Right ventricle myocardium inferior (tissue), 1 donor: Measurements from ENCODE around the gene CRYBG2. TPM values are rescaled to one million over a fixed set of nuclear protein-coding genes. Genes with fewer than 3 reads are reported as not detected.

Experiments
- ATAC-seq: fragments of 200-7000 bp; cut with Tn5 transposase; one replicate; pipeline ENCODE4 v1.9.1; 2020; ENCODE audit warnings: mild to moderate bottlenecking, moderate library complexity
- DNase-seq: peaks from one replicate; pipeline ENCODE4 v3.0.0; 2021; ENCODE audit errors: missing footprints
- intact Hi-C: fragments of 100-400 bp; cut with DNase I; formaldehyde crosslinking; loops from one replicate; pipeline ENCODE4 v1.11.0; 2022
- total RNA-seq: library from RNA; stranded (reverse); fragmentation: NEBNext Ultra II Directional; extraction: Animal tissue kit (Norgen Biotek cat#: 25700); gene quantifications from one replicate; pipeline ENCODE4 v1.2.1, GENCODE V29; 2021
- donor health status: DM: no; HTN: yes; CAD: no; lungs with severe emphysema.

CRYBG2 gene
- total RNA-seq, 1 donor from 2014 or later, result not detected

GRCh38 chr1:26288311-26288941 is 65.5 kb downstream of the CRYBG2 start:
- DNase-seq (no peak), ATAC-seq (no peak)
- intact Hi-C loops, result no loop called here

DNA sequence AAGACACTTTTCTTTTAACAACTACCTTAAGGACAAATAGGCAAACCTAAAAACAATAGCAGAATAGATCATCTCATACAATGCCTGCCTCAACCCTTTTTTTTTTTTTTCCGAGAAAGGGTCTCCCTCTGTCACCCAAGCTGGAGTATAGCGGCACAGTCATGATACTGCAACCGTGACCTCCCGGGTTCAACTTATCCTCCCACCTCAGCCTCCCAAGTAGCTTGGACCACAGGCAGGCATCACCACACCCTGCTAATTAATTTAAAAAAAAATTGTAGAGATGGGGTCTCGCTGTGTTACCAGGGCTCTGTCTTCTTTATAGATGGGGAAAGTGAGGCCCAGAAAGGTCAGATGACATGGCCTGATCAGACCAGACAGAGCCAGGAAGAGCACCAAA is 66.1 kb downstream of the CRYBG2 start:
- ATAC-seq (no peak), DNase-seq (no peak)
- intact Hi-C loops, result no loop called here

GRCh38 chr1:26287033-26287711 is 66.8 kb downstream of the CRYBG2 start:
- ATAC-seq (peak; percentile 81), DNase-seq (peak; percentile 71)
- intact Hi-C loops, result no loop called here

DNA sequence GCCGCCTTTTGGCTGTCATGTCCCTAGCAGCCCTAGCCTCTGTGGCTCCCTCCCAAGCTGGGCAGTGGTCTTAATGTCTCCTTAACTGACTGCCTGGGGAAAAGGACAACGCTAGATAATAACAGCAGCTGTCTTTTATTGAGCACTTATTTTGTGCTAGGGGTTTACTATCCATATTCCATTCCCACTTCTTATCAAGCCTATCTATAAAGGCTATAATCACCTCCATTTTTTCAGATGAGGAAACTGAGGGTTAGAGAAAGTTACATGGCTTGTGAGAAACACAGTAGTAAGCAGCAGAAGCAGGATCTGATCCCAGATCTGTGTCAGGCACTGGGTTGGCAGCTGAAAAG is 67.9 kb downstream of the CRYBG2 start:
- intact Hi-C loops, result no loop called here
- ATAC-seq (no peak), DNase-seq (no peak)

DNA sequence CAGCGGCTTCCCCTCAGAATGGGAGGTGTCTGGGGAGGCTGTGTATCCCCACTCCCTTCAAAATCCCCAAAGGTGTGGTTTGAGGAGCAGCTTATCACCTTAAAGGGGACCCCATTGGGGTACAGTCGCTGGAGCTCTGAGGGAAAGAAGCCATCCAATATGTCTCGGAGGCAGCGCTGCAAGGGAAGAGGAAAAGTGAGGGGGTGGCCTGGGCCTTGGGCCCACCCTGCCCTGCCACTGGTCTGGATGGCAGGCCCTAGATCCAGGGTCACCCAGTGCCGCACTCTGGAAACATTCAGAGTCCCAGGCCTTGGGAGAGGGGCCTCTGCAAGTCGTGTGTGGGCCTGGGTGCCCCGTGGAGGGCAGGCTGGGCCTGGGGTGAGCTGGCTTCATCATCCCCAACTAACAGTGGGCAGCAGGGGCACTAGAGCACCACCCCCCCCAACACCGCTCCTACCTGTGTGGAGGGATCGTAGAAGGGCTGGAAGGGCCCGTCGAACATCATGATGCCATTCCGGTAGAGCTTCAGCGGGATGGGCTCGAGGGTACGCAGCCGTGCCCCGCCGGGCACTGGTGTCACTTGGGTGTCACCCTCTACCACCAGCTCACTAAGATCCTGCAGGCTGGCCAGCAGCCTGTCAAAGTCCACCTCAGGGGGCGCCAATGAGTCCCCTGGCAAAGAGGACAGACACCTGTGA is 68.4 kb downstream of the CRYBG2 start:
- ATAC-seq (no peak), DNase-seq (peak; percentile 23)
- intact Hi-C loops, result loop anchor here (2.0 kb wide), 1 partner anchor 35 kb away; no protein-coding TSS in a partner anchor

GRCh38 chr1:26284597-26285347 is 69.2 kb downstream of the CRYBG2 start:
- DNase-seq (peak; percentile 90), ATAC-seq (no peak)
- intact Hi-C loops, result loop anchor here (2.0 kb wide), 1 partner anchor 36 kb away; no protein-coding TSS in a partner anchor

- intact Hi-C loops, result loop anchor here (2.0 kb wide), 1 partner anchor 37 kb away; no protein-coding TSS in a partner anchor
- no peak for ATAC-seq
Observed at GRCh38 chr1:26283871-26284596, 69.9 kb downstream of the CRYBG2 start.

GRCh38 chr1:26283279-26283853 is 70.6 kb downstream of the CRYBG2 start:
- intact Hi-C loops, result no loop called here
- ATAC-seq (no peak), DNase-seq (no peak)

More at GRCh38 chr1:26283871-26284596, 69.9 kb downstream of the CRYBG2 start:
- no peak for DNase-seq

GRCh38 chr1:26282401-26282918 is 71.5 kb downstream of the CRYBG2 start:
- DNase-seq, result no peak
- intact Hi-C loops, result no loop called here

DNA sequence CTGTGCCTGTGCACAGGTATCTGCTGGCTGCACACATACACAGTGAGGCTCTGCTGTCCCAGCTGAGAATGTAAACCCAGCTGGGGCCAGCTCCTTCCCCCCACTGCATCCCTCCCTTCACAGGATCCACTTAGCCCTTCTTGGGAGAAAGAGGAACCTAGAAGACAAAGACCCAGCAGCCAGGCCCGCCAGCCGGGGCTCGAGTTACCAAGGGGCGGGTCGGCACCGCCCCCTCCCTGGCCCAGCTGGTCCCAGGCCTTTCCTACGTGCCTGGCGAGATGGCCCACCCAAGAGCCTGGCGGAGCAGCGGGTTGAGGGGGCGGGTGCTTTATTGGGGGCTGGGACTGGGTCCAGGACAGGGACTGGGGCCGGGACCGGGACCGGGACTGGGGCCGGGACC is 72.0 kb downstream of the CRYBG2 start:
- ATAC-seq (no peak), DNase-seq (no peak)
- intact Hi-C loops, result no loop called here

More at GRCh38 chr1:26282401-26282918, 71.5 kb downstream of the CRYBG2 start:
- ATAC-seq, result no peak

GRCh38 chr1:26281091-26281958 is 72.6 kb downstream of the CRYBG2 start:
- no peak for DNase-seq
- intact Hi-C loops, result no loop called here
- no peak for ATAC-seq

DNA sequence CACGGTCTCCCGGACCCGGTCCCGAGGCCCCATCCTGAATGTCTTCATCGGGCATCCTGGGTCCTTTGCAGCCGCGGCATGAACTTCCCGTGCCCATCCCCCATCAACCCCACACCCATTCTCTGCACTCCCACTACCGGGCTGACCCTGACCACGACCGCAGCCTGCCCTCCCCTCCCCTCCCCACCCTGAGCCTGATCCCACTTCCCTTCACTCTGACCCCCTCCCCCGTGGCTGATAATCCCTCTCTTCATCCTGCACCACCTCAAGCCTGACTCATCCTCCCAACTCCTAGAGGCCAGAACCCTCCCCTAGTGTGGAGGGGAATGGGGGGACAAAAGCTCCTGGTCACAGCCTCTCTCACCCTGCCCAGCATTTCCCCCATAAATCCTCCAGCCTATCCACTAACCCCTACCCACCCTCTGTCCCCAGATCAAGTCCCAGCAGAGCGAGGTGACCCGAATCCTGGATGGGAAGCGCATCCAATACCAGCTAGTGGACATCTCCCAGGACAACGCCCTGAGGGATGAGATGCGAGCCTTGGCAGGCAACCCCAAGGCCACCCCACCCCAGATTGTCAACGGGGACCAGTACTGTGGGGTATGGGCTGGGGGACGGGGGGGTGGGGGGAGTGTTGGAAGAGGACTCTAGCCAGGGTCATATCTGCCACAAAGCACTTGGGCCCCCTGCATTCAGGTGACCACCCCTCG is 73.4 kb downstream of the CRYBG2 start:
- intact Hi-C loops, result no loop called here
- no peak for ATAC-seq
- peak; percentile 52 for DNase-seq

GRCh38 chr1:26279456-26280332 is 74.2 kb downstream of the CRYBG2 start, which contains the start of gene SH3BGRL3:
SH3BGRL3 (plus strand) TSS chr1:26280086; CDS start chr1:26280156, 70 bp downstream.
- intact Hi-C loops, result loop anchor here (5.0 kb wide), 2 partner anchors 47 to 83 kb away; partner anchors contain the start of gene CEP85
- DNase-seq (peak; percentile 96), ATAC-seq (peak; percentile 77)

DNA sequence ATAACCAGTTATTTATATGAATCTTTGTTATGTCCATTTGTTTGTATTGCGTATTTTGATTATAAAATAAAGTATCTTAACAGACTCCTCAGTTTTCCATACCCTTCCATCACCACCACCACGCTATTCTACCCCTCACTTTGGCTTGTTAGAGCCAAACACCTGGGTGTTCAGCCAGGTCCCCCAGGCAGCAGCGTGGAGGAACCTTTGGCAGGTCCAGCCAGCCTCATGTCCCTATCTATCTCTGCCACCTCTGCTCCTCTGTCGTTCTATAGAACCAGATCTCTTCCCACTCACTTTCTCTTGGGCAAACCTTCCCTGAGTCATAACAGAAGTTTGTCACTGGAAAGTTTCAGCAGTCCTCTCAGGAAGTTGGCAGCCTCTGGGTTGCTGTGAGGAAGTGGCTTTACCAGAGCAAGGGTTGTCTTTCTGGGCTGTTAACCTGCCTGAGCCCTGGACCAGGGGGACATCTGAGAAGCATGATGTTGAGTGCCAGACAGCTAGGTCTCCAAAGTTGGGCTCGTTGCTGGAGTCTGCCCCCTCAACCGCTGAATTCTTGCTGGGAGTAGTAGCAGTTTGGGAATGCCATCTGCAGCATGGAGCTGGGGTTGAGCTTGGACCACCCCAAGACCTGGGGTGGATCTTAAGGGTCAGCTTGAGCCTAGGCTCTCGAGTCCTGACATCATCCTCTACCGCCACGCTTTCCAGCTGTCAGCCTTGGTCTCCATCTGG is 75.0 kb downstream of the CRYBG2 start:
- ATAC-seq (no peak), DNase-seq (no peak)
- intact Hi-C loops, result loop anchor here (5.0 kb wide), 2 partner anchors 47 to 83 kb away; partner anchors contain the start of gene CEP85

DNA sequence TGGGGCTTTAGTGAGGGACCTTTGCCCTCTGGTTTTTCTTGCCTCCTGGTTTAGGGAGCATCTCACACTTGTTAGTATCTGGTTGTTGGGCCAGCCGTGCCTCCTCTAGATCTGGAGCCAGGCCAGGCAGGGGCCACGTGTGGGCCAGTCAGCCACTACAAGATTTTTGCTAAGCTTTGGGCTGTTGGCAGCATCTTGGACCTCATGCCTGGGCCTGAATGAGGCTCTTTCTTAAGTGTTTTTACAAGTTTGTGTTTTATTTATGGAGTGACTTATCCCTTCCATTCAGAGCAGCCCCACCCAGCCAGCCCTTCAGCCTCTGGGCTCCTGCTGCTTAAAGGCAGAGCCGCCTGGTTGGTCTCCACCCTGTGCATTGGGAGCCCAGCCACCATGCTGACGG is 75.6 kb downstream of the CRYBG2 start:
- no peak for ATAC-seq
- intact Hi-C loops, result loop anchor here (5.0 kb wide), 2 partner anchors 46 to 84 kb away; partner anchors contain the start of gene CEP85
- DNase-seq, result no peak
